Activated CD8-positive, alpha-beta T cell treated with anti-CD3 and anti-CD28 coated beads for 36 hours (primary cell): ENCODE data around the gene CPEB4. TPM values are rescaled to one million over a fixed set of nuclear protein-coding genes. Genes with fewer than 3 reads are reported as not detected.

Experiments
- ATAC-seq: fragments of 200-7000 bp; cut with Tn5 transposase; one replicate; pipeline ENCODE4 v1.10.0; 2021; ENCODE audit warnings: mild to moderate bottlenecking, moderate library complexity
- CTCF ChIA-PET: fragments of 350-600 bp; sonication (Branson Sonifier 250); formaldehyde crosslinking; loops from one replicate; lab custom pipeline; 2021; ENCODE audit warnings: antibody characterized with exemption; lab: Charles Lee
- POLR2A ChIA-PET: fragments of 350-600 bp; sonication (Branson Sonifier 250); formaldehyde crosslinking; loops from one replicate; lab custom pipeline; 2021; ENCODE audit warnings: antibody characterized with exemption; lab: Charles Lee
- DNase-seq: peaks from one replicate; pipeline ENCODE4 v3.0.0-alpha.2; 2020
- H3K27ac Mint-ChIP-seq: one replicate; pipeline ENCODE4 v1.8.0; 2021; ENCODE audit warnings: mild to moderate bottlenecking, mixed read lengths
- H3K27me3 Mint-ChIP-seq: one replicate; pipeline ENCODE4 v1.8.0; 2021; ENCODE audit warnings: mixed read lengths
- H3K36me3 Mint-ChIP-seq: one replicate; pipeline ENCODE4 v1.8.0; 2021; ENCODE audit warnings: low read depth, mixed read lengths
- H3K4me1 Mint-ChIP-seq: one replicate; pipeline ENCODE4 v1.8.0; 2021; ENCODE audit warnings: low read depth, mixed read lengths
- H3K4me3 Mint-ChIP-seq: one replicate; pipeline ENCODE4 v1.8.0; 2021; ENCODE audit warnings: mild to moderate bottlenecking, moderate library complexity, mixed read lengths
- H3K9me3 Mint-ChIP-seq: one replicate; pipeline ENCODE4 v1.8.0; 2021; ENCODE audit warnings: mixed read lengths
- intact Hi-C: fragments of 100-400 bp; cut with micrococcal nuclease; formaldehyde crosslinking; loops from one replicate; pipeline ENCODE4 v1.10.0; 2022
- total RNA-seq, 2 experiments: library from RNA; stranded (reverse); gene quantifications; one replicate each; pipeline ENCODE4 v1.2.3, GENCODE V29; 2021
- TF ChIP-seq, protein P1 (sequence below): fragments of 200-600 bp; IDR thresholded peaks from one replicate; pipeline ENCODE4 v1.8.0; 2022; ENCODE audit warnings: antibody characterized with exemption, mild to moderate bottlenecking

The CPEB4 gene
- total RNA-seq, 2 experiments from 2014 or later: 8.8 to 9.0 TPM

DNA sequence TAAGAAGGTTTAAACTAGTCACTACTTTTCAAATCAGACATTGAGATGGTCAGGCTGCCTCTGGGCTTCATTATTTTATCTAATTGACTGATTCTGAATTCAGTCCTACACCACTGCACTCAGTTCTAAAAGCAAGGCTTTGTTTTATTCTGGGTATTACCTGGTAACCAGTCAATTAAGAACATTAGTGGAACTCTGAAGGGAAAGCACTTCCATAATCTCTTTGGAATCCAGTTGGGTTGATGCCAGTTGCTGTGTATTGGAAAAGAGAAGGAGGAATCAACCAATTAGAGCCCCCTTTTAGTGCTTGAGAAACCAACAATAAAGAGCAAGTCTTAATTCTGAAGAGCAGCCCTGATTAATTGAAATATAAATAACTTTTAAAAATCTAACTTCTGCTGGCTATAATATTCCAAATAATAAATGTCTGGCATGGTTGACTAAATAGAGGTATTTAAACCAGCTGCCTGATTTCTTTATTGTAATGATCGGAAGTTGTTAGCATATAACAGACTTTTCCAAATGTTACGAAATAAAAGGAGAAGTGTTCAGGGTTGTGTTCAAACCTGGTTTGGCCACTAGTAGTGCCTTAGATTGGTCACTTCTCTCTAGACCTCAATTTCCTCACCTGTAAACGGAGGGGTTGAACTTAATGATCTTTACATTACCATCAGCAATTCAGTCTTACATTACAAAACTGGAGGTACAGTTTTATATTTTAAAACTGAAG is 32.0 kb downstream of the CPEB4 start:
- Mint-ChIP-seq H3K9me3 (no peaks in the 10 kb centered on the region), H3K27ac (no peak overlapping the region), H3K4me1 (peaks cover 23% of the 10 kb centered on the region), H3K36me3 (no peaks in the 10 kb centered on the region), H3K27me3 (no peaks in the 10 kb centered on the region), H3K4me3 (no peak overlapping the region)
- POLR2A ChIA-PET: no interaction called here
- DNase-seq (no peak), ATAC-seq (no peak)
- CTCF ChIA-PET: no interaction called here
- TF ChIP-seq, protein P1, sequence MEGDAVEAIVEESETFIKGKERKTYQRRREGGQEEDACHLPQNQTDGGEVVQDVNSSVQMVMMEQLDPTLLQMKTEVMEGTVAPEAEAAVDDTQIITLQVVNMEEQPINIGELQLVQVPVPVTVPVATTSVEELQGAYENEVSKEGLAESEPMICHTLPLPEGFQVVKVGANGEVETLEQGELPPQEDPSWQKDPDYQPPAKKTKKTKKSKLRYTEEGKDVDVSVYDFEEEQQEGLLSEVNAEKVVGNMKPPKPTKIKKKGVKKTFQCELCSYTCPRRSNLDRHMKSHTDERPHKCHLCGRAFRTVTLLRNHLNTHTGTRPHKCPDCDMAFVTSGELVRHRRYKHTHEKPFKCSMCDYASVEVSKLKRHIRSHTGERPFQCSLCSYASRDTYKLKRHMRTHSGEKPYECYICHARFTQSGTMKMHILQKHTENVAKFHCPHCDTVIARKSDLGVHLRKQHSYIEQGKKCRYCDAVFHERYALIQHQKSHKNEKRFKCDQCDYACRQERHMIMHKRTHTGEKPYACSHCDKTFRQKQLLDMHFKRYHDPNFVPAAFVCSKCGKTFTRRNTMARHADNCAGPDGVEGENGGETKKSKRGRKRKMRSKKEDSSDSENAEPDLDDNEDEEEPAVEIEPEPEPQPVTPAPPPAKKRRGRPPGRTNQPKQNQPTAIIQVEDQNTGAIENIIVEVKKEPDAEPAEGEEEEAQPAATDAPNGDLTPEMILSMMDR: no peak
- intact Hi-C loops: no loop called here

DNA sequence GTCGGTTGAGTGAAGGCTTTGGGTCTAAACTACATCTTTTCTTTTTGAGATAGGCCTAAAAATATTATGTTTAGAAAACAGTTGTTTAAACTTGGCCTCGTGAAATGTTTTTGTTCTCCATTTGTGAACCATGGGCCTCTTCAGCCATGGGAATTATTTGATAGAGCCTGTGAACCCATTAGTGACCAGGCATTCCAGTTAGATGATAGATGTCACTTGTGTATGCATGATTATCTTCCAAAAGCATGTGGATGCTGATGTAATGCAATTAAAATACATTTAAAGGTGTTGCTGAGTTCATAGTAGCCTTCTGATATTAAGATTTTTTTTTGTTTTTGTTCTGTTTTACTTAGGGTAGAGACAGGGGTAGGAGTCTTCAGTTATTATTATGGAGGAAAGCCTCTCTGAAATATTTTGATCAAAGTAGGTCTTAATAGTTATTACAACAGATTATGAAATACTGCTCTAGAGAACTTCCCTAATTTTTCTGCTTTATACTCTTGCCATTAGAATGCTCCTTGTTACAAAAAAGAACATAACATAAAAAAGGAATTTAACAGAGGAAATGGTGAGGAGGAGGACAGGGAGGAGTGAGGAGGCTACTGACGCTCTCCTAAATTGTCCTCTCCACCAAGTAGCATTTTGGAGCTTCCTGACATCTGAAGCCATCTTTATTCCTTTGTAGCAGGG is 32.9 kb downstream of the CPEB4 start:
- no peak for DNase-seq
- Mint-ChIP-seq H3K27me3 (no peaks in the 10 kb centered on the region), H3K36me3 (no peaks in the 10 kb centered on the region), H3K4me3 (no peak overlapping the region), H3K4me1 (peaks cover 25% of the 10 kb centered on the region), H3K27ac (no peak overlapping the region), H3K9me3 (no peaks in the 10 kb centered on the region)
- TF ChIP-seq, protein P1: no peak
- ATAC-seq: no peak
- intact Hi-C loops: no loop called here
- POLR2A ChIA-PET: interaction anchor here (1.1 kb wide), 1 partner anchor 8 kb away, joined by 4 read pairs; no protein-coding TSS in a partner anchor
- CTCF ChIA-PET: no interaction called here

DNA sequence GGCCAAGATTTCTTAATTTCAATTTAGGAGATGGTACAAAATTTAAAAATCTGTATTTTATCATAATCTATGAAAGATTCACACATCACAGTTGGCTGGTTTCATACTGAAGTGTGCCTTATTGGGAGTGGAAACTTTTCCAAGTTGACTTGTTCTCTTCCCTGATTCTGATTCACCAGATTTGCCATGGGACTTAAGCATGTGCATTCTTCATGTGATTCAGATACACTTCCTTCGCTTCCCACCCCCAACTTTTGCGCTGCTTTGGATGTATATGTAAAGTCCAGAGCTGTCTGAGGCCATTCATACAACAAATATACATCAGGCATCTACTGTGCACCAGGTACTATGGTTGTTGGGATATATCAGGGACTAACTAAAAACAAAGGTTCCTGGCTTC is 34.4 kb downstream of the CPEB4 start:
- Mint-ChIP-seq H3K27me3 (no peaks in the 10 kb centered on the region), H3K27ac (no peak overlapping the region), H3K4me1 (peaks cover 25% of the 10 kb centered on the region), H3K9me3 (no peaks in the 10 kb centered on the region), H3K36me3 (no peaks in the 10 kb centered on the region), H3K4me3 (no peak overlapping the region)
- ChIA-PET CTCF (interaction anchor here (1.4 to 3.7 kb wide), 4 partner anchors 8 to 341 kb away, joined by 3 to 39 read pairs (median 4); no protein-coding TSS in a partner anchor), POLR2A (no interaction called here)
- ATAC-seq: no peak
- no peak for DNase-seq
- TF ChIP-seq, protein P1: no peak
- intact Hi-C loops: no loop called here

DNA sequence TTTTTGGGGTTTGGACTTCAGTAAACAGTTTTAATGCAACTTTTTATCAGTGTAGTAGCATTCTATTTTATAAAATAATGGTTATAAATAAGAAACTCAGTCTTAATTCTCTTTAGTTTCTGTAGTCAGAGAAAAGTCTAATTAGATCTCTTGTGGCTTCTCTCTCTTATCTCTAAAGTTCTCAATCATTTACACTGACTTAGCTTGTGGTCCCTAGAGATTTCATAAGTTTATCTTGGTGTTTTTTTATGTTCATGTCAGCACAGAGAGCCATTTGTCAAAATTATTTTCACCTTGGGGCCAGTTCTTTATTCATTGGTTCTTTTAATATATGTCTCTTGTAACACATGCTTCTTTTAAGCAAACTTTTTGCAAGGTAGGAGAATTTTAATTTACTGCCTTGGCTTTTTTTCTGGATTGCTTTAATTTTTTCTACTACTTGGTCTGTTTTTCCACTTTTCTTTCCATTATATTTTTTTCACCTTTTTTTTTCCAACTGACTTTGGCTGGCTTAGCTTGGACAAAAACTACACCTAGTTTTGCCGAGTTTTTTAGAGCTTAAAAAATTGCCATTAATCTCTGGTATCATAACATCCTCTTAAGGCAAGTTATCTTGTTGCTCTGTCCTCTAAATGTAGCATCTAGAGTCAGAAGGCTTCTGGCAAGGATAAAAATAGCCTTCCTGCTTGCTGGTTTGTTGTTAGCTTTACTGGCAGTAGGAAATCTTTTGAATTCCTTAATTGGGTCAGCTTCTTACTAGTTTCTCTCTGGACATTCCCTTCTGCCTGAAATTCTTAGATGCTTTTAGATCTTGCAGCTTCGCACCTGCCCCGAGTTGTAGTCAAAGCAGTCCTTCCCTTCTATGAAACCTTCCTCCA is 35.3 kb downstream of the CPEB4 start:
- no peak for DNase-seq
- ChIA-PET CTCF (interaction anchor here (0.8 to 3.7 kb wide), 8 partner anchors 9 to 342 kb away, joined by 3 to 39 read pairs (median 3); no protein-coding TSS in a partner anchor), POLR2A (no interaction called here)
- Mint-ChIP-seq H3K27ac (no peak overlapping the region), H3K36me3 (no peaks in the 10 kb centered on the region), H3K4me3 (no peak overlapping the region), H3K9me3 (no peaks in the 10 kb centered on the region), H3K27me3 (no peaks in the 10 kb centered on the region), H3K4me1 (peaks cover 29% of the 10 kb centered on the region)
- TF ChIP-seq, protein P1: no peak
- intact Hi-C loops: loop anchor here (2.0 kb wide), 1 partner anchor 305 kb away; no protein-coding TSS in a partner anchor
- ATAC-seq: no peak
